Type B pancreatic cell (in vitro differentiated cells): Measurements from ENCODE around the gene NUPR1. TPM values are rescaled to one million over a fixed set of nuclear protein-coding genes. Genes with fewer than 3 reads are reported as not detected.

Experiments
- DNase-seq: peaks from one replicate; pipeline ENCODE4 v3.0.0; 2021; ENCODE audit warnings: mixed read lengths; ENCODE audit not compliant: unreplicated experiment; ENCODE audit errors: extremely low spot score
- H3K27ac Mint-ChIP-seq: 2 replicates; pipeline ENCODE4 v1.8.0; 2021; ENCODE audit warnings: mild to moderate bottlenecking, mixed read lengths
- H3K27me3 Mint-ChIP-seq: 2 replicates; pipeline ENCODE4 v1.8.0; 2021; ENCODE audit warnings: mixed read lengths
- H3K36me3 Mint-ChIP-seq: 2 replicates; pipeline ENCODE4 v1.8.0; 2021; ENCODE audit warnings: mixed read lengths
- H3K4me1 Mint-ChIP-seq: one replicate; pipeline ENCODE4 v1.8.0; 2021; ENCODE audit warnings: mixed read lengths; ENCODE audit not compliant: unreplicated experiment
- H3K4me3 Mint-ChIP-seq: 2 replicates; pipeline ENCODE4 v1.8.0; 2021; ENCODE audit warnings: mild to moderate bottlenecking, mixed read lengths
- H3K9me3 Mint-ChIP-seq: 2 replicates; pipeline ENCODE4 v1.8.0; 2021; ENCODE audit warnings: mixed read lengths
- CTCF ChIP-seq: fragments of 200-600 bp; sonication (generic); conservative IDR thresholded peaks from 2 replicates; pipeline ENCODE4 v1.5.0; 2021; ENCODE audit warnings: antibody characterized with exemption, mild to moderate bottlenecking
- total RNA-seq: library from RNA; stranded (reverse); gene quantifications from 2 replicates; pipeline ENCODE4 v1.2.1, GENCODE V29; 2021; ENCODE audit warnings: low replicate concordance

Gene NUPR1
- total RNA-seq, 1 donor from 2014 or later, result 1.2 TPM

DNA sequence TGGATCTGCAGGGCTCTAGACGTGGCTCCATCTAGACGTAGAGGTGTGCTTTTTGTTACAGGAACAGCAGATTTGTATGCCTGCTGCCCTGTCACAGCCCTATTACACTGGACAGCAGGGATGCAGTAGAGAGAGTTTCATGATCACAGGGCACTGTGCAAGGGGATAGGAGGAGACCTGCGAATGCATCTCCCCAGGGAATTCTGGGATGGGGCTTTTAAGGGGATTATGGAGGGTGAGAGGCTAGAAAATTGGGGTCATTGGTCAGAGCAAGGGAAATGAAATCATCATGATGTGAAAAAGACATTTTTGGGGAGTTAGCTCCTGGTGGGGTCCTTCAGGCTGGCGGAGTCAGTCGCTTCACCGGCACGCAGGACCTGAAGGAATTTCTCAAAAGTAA lies 3.9 kb upstream of the NUPR1 start:
- DNase-seq, result no peak
- peak overlapping the region; percentile 74 for H3K4me3 Mint-ChIP-seq
- peak overlapping the region; percentile 96 for H3K27ac Mint-ChIP-seq
- no peak for TF ChIP-seq CTCF
- H3K27me3 Mint-ChIP-seq, result no peaks in the 10 kb centered on the region
- H3K4me1 Mint-ChIP-seq, result peaks cover 9% of the 10 kb centered on the region
- H3K36me3 Mint-ChIP-seq, result no peaks in the 10 kb centered on the region
- H3K9me3 Mint-ChIP-seq, result no peaks in the 10 kb centered on the region

GRCh38 chr16:28540346-28540745 lies 1.6 kb upstream of the NUPR1 start:
- Mint-ChIP-seq H3K4me3 (no peak overlapping the region), H3K36me3 (no peaks in the 10 kb centered on the region), H3K27me3 (no peaks in the 10 kb centered on the region), H3K27ac (peak overlapping the region; percentile 61), H3K9me3 (no peaks in the 10 kb centered on the region), H3K4me1 (peaks cover 9% of the 10 kb centered on the region)
- no peak for DNase-seq
- no peak for TF ChIP-seq CTCF

DNA sequence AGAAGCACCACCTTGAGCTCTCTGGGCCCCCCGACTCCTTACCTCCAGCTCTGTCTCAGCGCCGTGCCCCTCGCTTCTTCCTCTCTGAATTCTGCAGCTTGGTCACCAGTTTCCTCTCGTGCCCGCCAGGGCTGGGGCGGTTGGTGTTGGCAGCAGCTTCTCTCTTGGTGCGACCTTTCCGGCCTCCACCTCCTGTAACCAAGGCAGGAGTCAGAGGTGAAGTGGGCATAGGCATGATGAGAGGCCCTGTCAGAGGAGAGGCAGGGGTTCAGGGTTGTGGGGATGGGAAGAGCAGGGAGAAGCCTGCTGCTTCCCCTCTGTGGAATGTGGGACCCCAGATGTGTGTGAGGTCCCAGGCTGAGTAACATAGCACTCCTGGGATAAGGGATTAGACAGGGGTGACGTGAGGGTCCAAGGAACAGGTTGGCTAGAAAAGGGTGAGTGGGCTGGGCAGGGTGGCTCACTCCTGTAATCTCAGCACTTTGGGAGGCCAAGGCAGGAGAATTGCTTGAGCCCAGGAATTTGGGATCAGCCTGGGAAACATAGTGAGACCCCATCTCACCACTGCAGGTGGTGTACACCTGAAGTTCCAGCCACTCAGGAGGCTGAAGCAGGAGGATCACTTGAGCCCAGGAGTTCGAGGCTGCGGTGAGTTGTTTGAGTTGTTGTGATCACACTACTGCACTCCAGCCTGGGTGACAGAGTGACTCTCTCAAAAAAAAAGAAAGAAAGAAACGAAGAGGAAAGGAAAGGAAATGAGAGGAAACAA lies 626 bp downstream of the NUPR1 start:
- Mint-ChIP-seq H3K27ac (peak overlapping the region; percentile 23), H3K36me3 (no peaks in the 10 kb centered on the region), H3K4me1 (peaks cover 7% of the 10 kb centered on the region), H3K9me3 (no peaks in the 10 kb centered on the region), H3K27me3 (no peaks in the 10 kb centered on the region), H3K4me3 (no peak overlapping the region)
- no peak for DNase-seq
- TF ChIP-seq CTCF, result no peak

- DNase-seq, result no peak
- no peaks in the 10 kb centered on the region for H3K36me3 Mint-ChIP-seq
- no peaks in the 10 kb centered on the region for H3K27me3 Mint-ChIP-seq
- H3K9me3 Mint-ChIP-seq, result no peaks in the 10 kb centered on the region
- H3K4me3 Mint-ChIP-seq, result no peak overlapping the region
- no peak for TF ChIP-seq CTCF
- peak overlapping the region; percentile 51 for H3K27ac Mint-ChIP-seq
- H3K4me1 Mint-ChIP-seq, result peaks cover 5% of the 10 kb centered on the region
Observed at GRCh38 chr16:28537076-28537475, 1.7 kb downstream of the NUPR1 start.

DNA sequence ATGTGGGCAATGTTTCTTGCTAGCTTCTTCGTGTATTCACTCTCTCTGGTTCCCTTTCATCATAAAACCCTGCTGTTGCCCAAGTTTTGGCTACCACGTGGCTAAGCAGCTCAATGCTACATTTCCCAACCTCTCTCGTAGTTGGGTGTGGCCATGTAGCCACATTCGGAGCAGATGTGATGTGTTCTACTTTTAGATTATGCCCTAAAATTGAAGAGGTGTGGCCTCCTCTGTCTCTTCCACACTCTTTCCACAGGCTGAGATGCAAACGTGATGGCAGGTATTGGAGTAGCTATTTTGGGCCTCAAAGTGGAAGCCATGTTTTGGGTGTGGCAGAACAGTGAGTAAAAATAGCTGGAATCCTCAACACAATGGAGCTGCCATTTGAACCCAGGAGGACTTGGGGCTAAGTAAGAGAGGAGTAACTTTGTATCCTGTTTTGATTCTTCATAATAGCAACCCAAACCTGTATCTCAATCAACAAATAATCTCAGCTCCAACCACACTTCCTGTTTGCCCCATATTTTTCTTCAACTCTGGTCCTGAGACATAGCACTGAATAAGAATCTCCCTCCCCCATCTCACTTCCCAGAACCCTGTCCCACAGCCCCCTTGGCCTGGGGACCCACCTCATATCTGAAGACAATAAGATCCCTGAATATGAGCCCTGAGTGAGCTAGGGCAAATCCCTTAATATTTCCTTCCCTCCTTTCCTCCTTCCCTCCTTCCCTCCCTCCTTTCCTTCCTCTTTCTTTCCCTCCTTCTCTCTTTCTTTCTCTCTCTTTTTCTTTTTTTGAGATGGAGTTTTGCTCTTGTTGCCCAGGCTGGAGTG lies 4.0 kb downstream of the NUPR1 start:
- DNase-seq, result no peak
- no peaks in the 10 kb centered on the region for H3K9me3 Mint-ChIP-seq
- no peaks in the 10 kb centered on the region for H3K36me3 Mint-ChIP-seq
- no peak overlapping the region for H3K4me3 Mint-ChIP-seq
- TF ChIP-seq CTCF, result no peak
- H3K27me3 Mint-ChIP-seq, result no peaks in the 10 kb centered on the region
- H3K27ac Mint-ChIP-seq, result no peak overlapping the region
- H3K4me1 Mint-ChIP-seq, result peaks cover 7% of the 10 kb centered on the region
